SK-N-MC (cell line): ENCODE data around the gene CD36.

Experiments
- EZH2 ChIP-seq: fragments of 200-600 bp; sonication (generic); IDR thresholded peaks from one replicate; pipeline ENCODE4 v1.6.1; 2017; ENCODE audit warnings: antibody characterized with exemption
- POLR2AphosphoS5 ChIP-seq: IDR thresholded peaks from 2 replicates; pipeline ENCODE4 v1.6.1; 2012; ENCODE audit warnings: mild to moderate bottlenecking, low read depth, low read length, borderline replicate concordance

DNA sequence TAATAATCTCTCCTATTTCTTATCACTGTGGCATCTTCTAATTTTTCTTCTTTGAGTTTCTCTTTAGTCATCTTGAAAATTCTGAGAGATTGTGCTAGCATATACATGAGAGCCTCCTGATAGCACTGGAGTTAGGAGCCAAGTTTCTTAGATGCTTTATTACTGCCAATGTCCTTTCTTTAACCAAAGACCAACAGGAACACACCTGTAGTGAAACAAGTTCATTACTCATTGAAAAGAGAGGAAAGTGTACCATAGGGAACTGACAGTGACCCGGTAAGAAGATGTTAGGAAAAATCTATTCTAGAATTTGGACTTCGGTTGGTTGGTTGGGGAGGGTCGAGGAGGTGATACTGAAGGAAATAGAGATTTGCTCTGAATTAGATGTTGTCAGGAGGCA is 27.1 kb upstream of the CD36 start:
- TF ChIP-seq POLR2AphosphoS5: no peak
- TF ChIP-seq EZH2: no peak
